GM23338 (cell line): ENCODE measurements around the gene MAPK9.

Experiments
- CREB1 ChIP-seq: fragments of 250-450 bp; sonication (Bioruptor Pico); IDR thresholded peaks from 2 replicates; pipeline ENCODE4 v1.5.0; 2020; ENCODE audit warnings: low read depth, mild to moderate bottlenecking, moderate library complexity
- EZH2 ChIP-seq: fragments of 200-600 bp; sonication (generic); IDR thresholded peaks from one replicate; pipeline ENCODE4 v1.8.0; 2017; ENCODE audit warnings: antibody characterized with exemption, mild to moderate bottlenecking, low read depth; ENCODE audit not compliant: unreplicated experiment
- EZH2phosphoT487 ChIP-seq: fragments of 200-600 bp; sonication (generic); IDR thresholded peaks from one replicate; pipeline ENCODE4 v1.8.1; 2018; ENCODE audit warnings: antibody characterized with exemption; ENCODE audit not compliant: unreplicated experiment
- JUNB ChIP-seq: IDR thresholded peaks from one replicate; pipeline ENCODE4 v1.6.1; 2016; ENCODE audit warnings: antibody characterized with exemption; ENCODE audit not compliant: unreplicated experiment
- POLR2AphosphoS5 ChIP-seq: IDR thresholded peaks from 2 replicates; pipeline ENCODE4 v1.6.1; 2016; ENCODE audit warnings: antibody characterized with exemption, low read depth
- ZNF462 ChIP-seq: fragments of 250-450 bp; sonication (Bioruptor Pico); IDR thresholded peaks from 2 replicates; pipeline ENCODE4 v1.5.0; 2020; ENCODE audit warnings: mild to moderate bottlenecking, moderate library complexity
- TF ChIP-seq, protein P1 (sequence below), 2 experiments: fragments of 200-600 bp in 1 of 2; sonication (generic) in 1 of 2; conservative IDR thresholded peaks; 2 replicates each; pipeline versions ENCODE4 v1.5.1 to v1.6.1; 2016 to 2017; ENCODE audit warnings: antibody characterized with exemption in 2 of 2, low read depth in 2 of 2, mild to moderate bottlenecking in 2 of 2, moderate library complexity in 1 of 2
- TF ChIP-seq, protein P2 (sequence below): IDR thresholded peaks from 2 replicates; pipeline ENCODE4 v1.6.1; 2016; ENCODE audit warnings: antibody characterized with exemption
- TF ChIP-seq, protein P3 (sequence below): IDR thresholded peaks from one replicate; pipeline ENCODE4 v1.6.1; 2018; ENCODE audit warnings: antibody characterized with exemption; ENCODE audit not compliant: unreplicated experiment

- TF ChIP-seq, protein P1, sequence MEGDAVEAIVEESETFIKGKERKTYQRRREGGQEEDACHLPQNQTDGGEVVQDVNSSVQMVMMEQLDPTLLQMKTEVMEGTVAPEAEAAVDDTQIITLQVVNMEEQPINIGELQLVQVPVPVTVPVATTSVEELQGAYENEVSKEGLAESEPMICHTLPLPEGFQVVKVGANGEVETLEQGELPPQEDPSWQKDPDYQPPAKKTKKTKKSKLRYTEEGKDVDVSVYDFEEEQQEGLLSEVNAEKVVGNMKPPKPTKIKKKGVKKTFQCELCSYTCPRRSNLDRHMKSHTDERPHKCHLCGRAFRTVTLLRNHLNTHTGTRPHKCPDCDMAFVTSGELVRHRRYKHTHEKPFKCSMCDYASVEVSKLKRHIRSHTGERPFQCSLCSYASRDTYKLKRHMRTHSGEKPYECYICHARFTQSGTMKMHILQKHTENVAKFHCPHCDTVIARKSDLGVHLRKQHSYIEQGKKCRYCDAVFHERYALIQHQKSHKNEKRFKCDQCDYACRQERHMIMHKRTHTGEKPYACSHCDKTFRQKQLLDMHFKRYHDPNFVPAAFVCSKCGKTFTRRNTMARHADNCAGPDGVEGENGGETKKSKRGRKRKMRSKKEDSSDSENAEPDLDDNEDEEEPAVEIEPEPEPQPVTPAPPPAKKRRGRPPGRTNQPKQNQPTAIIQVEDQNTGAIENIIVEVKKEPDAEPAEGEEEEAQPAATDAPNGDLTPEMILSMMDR (conservative IDR thresholded peaks at IDR 0.05; ENCODE audit: low read depth in 2 of 2): no peak
- no peak for TF ChIP-seq EZH2
- TF ChIP-seq EZH2phosphoT487: no peak
- no peak for TF ChIP-seq JUNB
- TF ChIP-seq POLR2AphosphoS5: no peak
- TF ChIP-seq, protein P2, sequence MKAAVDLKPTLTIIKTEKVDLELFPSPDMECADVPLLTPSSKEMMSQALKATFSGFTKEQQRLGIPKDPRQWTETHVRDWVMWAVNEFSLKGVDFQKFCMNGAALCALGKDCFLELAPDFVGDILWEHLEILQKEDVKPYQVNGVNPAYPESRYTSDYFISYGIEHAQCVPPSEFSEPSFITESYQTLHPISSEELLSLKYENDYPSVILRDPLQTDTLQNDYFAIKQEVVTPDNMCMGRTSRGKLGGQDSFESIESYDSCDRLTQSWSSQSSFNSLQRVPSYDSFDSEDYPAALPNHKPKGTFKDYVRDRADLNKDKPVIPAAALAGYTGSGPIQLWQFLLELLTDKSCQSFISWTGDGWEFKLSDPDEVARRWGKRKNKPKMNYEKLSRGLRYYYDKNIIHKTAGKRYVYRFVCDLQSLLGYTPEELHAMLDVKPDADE: no peak
- TF ChIP-seq, protein P3, sequence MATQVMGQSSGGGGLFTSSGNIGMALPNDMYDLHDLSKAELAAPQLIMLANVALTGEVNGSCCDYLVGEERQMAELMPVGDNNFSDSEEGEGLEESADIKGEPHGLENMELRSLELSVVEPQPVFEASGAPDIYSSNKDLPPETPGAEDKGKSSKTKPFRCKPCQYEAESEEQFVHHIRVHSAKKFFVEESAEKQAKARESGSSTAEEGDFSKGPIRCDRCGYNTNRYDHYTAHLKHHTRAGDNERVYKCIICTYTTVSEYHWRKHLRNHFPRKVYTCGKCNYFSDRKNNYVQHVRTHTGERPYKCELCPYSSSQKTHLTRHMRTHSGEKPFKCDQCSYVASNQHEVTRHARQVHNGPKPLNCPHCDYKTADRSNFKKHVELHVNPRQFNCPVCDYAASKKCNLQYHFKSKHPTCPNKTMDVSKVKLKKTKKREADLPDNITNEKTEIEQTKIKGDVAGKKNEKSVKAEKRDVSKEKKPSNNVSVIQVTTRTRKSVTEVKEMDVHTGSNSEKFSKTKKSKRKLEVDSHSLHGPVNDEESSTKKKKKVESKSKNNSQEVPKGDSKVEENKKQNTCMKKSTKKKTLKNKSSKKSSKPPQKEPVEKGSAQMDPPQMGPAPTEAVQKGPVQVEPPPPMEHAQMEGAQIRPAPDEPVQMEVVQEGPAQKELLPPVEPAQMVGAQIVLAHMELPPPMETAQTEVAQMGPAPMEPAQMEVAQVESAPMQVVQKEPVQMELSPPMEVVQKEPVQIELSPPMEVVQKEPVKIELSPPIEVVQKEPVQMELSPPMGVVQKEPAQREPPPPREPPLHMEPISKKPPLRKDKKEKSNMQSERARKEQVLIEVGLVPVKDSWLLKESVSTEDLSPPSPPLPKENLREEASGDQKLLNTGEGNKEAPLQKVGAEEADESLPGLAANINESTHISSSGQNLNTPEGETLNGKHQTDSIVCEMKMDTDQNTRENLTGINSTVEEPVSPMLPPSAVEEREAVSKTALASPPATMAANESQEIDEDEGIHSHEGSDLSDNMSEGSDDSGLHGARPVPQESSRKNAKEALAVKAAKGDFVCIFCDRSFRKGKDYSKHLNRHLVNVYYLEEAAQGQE: no peak
- no peak for TF ChIP-seq CREB1 (CRISPR knock-in tag)
- no peak for TF ChIP-seq ZNF462 (CRISPR knock-in tag)
These were observed 84.9 kb downstream of the MAPK9 start for GRCh38 chr5:180206993-180207392.
